ENCODE results near the gene SCT. TPM values are rescaled to one million over a fixed set of nuclear protein-coding genes. Genes with fewer than 3 reads are reported as not detected.

Gene SCT
- total and polyA plus RNA-seq, 2 donors (not counting 3 experiments of a cell fraction or from before 2014, with no cell fraction given), result not detected

DNA sequence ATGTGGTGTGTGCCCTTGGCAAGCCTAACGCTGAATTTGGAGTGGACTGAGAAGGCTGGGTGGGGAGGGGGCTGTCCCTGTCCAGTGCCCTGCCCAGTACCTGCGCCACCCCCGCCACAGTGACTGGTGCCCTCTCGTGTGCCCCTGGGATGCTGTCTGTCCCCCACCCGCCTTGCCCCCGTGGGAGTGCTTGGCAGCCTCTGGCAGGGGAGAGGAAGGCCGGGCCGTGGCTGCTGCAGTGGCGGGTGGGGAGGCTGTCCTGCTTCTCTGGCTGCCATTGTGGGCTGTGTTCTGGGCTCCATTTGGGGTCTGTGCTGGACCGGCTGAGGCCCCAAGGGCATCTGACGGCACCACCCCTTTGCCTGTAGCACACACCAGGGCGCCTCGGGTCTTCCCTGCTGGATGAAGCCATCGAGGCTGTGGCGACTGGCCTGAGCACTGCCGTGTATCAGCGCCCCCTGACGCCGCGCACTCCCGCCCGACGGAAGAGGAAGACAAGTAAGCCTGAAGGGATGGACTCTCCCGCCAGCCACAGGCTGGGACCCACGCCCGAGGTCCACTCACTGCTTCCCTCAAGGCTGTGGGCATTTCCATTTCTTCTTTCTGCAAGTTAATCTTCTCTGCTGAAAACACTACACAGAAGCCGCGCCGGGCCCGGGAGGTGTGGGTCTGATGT, 28.8 kb downstream of the SCT start:
- Histone ChIP-seq H4K20me1 (replicated peaks; ENCODE audit: control insufficient read depth, extremely low read depth, insufficient read depth, low read length) (no peaks in the 10 kb centered on the region), H3K9me1 (replicated peaks; ENCODE audit: control insufficient read depth, extremely low read depth, insufficient read depth, low read length) (no peaks in the 10 kb centered on the region), H3K79me2 (ENCODE audit: control insufficient read depth, insufficient read depth, low read length) (no peaks in the 10 kb centered on the region), H3K4me1 (ENCODE audit: control insufficient read depth, extremely low read depth, insufficient read depth, low read length) (no peaks in the 10 kb centered on the region), H3K9ac (replicated peaks; ENCODE audit: extremely low read depth, insufficient read depth, low read length) (no peak overlapping the region), H3K27me3 (ENCODE audit: control insufficient read depth in 2 of 2, insufficient read depth in 2 of 2, low read length in 2 of 2) (no peaks in the 10 kb centered on the region), H3K9me3 (replicated peaks; ENCODE audit: control insufficient read depth, insufficient read depth, low read length) (no peaks in the 10 kb centered on the region), H3K36me3 (ENCODE audit: control insufficient read depth in 2 of 2, extremely low read depth in 1 of 2, insufficient read depth in 2 of 2, low read length in 2 of 2) (peaks cover 23 to 55% of the 10 kb centered on the region in 2 experiments), H3K4me2 (ENCODE audit: insufficient read depth, low read length) (no peak overlapping the region), H3K4me3 (replicated peaks in 1 of 3; ENCODE audit: insufficient read depth in 1 of 3, low read depth in 1 of 3, low read length in 3 of 3) (no peak overlapping the region), H3K27ac (ENCODE audit: insufficient read depth, low read depth, low read length) (no peak overlapping the region), H2AFZ (ENCODE audit: low read depth, low read length) (no peak overlapping the region)
- intact Hi-C loops (cut with micrococcal nuclease), result no loop called here
- TF ChIP-seq, protein P1, sequence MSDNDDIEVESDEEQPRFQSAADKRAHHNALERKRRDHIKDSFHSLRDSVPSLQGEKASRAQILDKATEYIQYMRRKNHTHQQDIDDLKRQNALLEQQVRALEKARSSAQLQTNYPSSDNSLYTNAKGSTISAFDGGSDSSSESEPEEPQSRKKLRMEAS (IDR thresholded peaks at IDR 0.05; ENCODE audit: insufficient read depth, insufficient read length), result no peak
- no peak for TF ChIP-seq CTCF (IDR thresholded peaks at IDR 0.05; ENCODE audit: extremely low read depth in 1 of 2, insufficient read depth in 1 of 2, low read depth in 1 of 2, low read length in 2 of 2)
- no peak for TF ChIP-seq JUN (IDR thresholded peaks at IDR 0.05; ENCODE audit: borderline replicate concordance, insufficient read depth, insufficient read length, low read depth)
- TF ChIP-seq MYC (IDR thresholded peaks at IDR 0.05; ENCODE audit: low read depth, low read length), result no peak
- no peak for TF ChIP-seq GATA2 (IDR thresholded peaks at IDR 0.05; ENCODE audit: insufficient read depth, insufficient read length, low read depth, low read length)
- TF ChIP-seq POLR2AphosphoS5 (IDR thresholded peaks at IDR 0.05; ENCODE audit: insufficient read depth, low read depth, low read length), result no peak
- no peak for TF ChIP-seq EZH2 (IDR thresholded peaks at IDR 0.05; ENCODE audit: borderline replicate concordance, low read depth, low read length, severe bottlenecking)
- no peak for TF ChIP-seq POLR2A (IDR thresholded peaks at IDR 0.05; ENCODE audit: low read depth, low read length)
- no peak for TF ChIP-seq FOS (IDR thresholded peaks at IDR 0.05; ENCODE audit: borderline replicate concordance, insufficient read depth, low read length)
- ChIA-PET CTCF (no interaction called here), POLR2A (no interaction called here)
- no peak for FAIRE-seq
- DNase-seq (ENCODE audit: low read depth, low spot score), result no peak
- no TSS peak for BruUV-seq (replicated peaks)
- dilution Hi-C loops (cut with MboI; ENCODE audit: extremely low pct_ligation_motif_present, low sequenced_read_pairs), result no loop called here

All from endothelial cell of umbilical vein (primary cell).